Transverse colon (tissue), 4 donors: ENCODE data around the gene GSAP. TPM values are rescaled to one million over a fixed set of nuclear protein-coding genes. Genes with fewer than 3 reads are reported as not detected.

Experiments used
- DNase-seq: peaks from one replicate; pipeline ENCODE4 v3.0.0-alpha.2; 2019
- H3K27ac ChIP-seq, 4 donors: fragments of 200-600 bp; sonication (generic); 2 replicates each; pipeline ENCODE4 v1.5.1; 2016 to 2018; ENCODE audit warnings: inconsistent platforms in 4 of 4
- H3K27me3 ChIP-seq: fragments of 200-600 bp; sonication (generic); 2 replicates; pipeline ENCODE4 v1.5.1; 2017; ENCODE audit warnings: inconsistent platforms
- H3K36me3 ChIP-seq, 4 donors: fragments of 200-600 bp; sonication (generic); 2 replicates each; pipeline ENCODE4 v1.5.1; 2017 to 2019; ENCODE audit warnings: inconsistent platforms in 4 of 4
- H3K4me1 ChIP-seq, 4 donors: fragments of 200-600 bp; sonication (generic); 2 replicates each; pipeline ENCODE4 v1.5.1; 2017 to 2020; ENCODE audit warnings: inconsistent platforms in 4 of 4
- H3K4me3 ChIP-seq, 4 donors: fragments of 200-600 bp; sonication (generic); 1 replicate in 1 of 4; 2 replicates in 3 of 4; pipeline versions ENCODE4 v1.5.1 to v1.6.1; 2017 to 2019; ENCODE audit warnings: inconsistent platforms in 4 of 4
- H3K9me3 ChIP-seq, 2 donors: fragments of 200-600 bp; sonication (generic); 2 replicates each; pipeline ENCODE4 v1.5.1; 2017 to 2019; ENCODE audit warnings: inconsistent platforms in 2 of 2
- CTCF ChIP-seq, 5 experiments: fragments of 200-600 bp in 3 of 5; fragments of 450-650 bp in 2 of 5; sonication (generic) in 3 of 5; IDR thresholded peaks; 1 replicate in 2 of 5; 2 replicates in 3 of 5; pipeline ENCODE4 v1.5.1; 2016 to 2017; ENCODE audit warnings: antibody characterized with exemption in 5 of 5, inconsistent platforms in 3 of 5, mild to moderate bottlenecking in 2 of 5, moderate library complexity in 1 of 5
- EP300 ChIP-seq: sonication (generic); formaldehyde crosslinking; IDR thresholded peaks from one replicate; pipeline ENCODE4 v1.6.1; 2017; ENCODE audit warnings: antibody characterized with exemption, low read depth
- POLR2A ChIP-seq: fragments of 450-650 bp; IDR thresholded peaks from one replicate; pipeline ENCODE4 v1.6.1; 2016; ENCODE audit warnings: antibody characterized with exemption, mild to moderate bottlenecking, moderate library complexity
- POLR2AphosphoS5 ChIP-seq, 3 donors: sonication (generic); formaldehyde crosslinking; IDR thresholded peaks; one replicate each; pipeline ENCODE4 v1.6.1; 2016; ENCODE audit warnings: antibody characterized with exemption in 3 of 3
- WGBS, 2 donors: methylation state at CpG; one replicate each; pipeline ENCODE4 v1.1.5; 2018; ENCODE audit warnings: low coverage in 1 of 2; 5-methylcytosine and 5-hydroxymethylcytosine counted together
- in situ Hi-C, 4 donors: fragments of 200-750 bp; cut with MboI; loops; one replicate each; pipeline versions ENCODE4 v1.15.0 to v1.15.1; 2017; ENCODE audit warnings: low sequenced_read_pairs in 3 of 4, low pct_ligation_motif_present in 1 of 4, low pct_unique_long_range_greater_than_20kb in 1 of 4
- intact Hi-C: fragments of 100-400 bp; cut with DNase I; formaldehyde crosslinking; loops from one replicate; pipeline ENCODE4 v1.15.1; 2023; ENCODE audit warnings: low total_unique reads
- total RNA-seq, 4 donors: library from RNA; depleted of rRNA; stranded (reverse); fragments of >200 nt; gene quantifications; one replicate each; pipeline ENCODE4 v1.1.0, GENCODE V29; 2016

GSAP gene
- total RNA-seq, 4 donors from 2014 or later: 5.0 to 25.2 (median 15.5) TPM

DNA sequence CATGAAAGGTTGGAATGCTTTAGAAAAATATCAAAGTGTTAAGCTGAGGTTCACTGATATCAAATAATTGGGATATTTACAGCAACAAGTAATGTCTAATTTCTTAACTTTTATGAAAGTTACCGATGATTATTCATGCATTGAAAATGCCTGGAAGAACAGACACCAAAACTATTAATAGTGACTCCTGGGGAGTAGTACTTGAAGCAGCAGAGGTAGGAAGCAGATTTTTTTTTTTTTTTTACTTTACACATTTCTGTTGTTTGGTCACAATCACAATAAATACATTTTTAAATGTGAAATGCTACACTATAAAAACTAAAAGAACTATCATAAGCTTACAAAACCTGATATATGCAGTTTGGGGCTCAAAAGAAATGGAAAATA, 146.1 kb downstream of the GSAP start:
- peaks cover 0 to 12% (median 0%) of the 10 kb centered on the region in 4 donors for H3K4me1 ChIP-seq
- no peaks in the 10 kb centered on the region for H3K36me3 ChIP-seq
- peak overlapping the region in 2 of 4 donors; percentile 15 to 45 for H3K27ac ChIP-seq
- no peak for DNase-seq
- intact Hi-C loops: no loop called here
- WGBS, 2 donors: 64 to 86% methylated on average over 1 of the region's 1 CpG
- TF ChIP-seq POLR2A: no peak
- no peak for TF ChIP-seq POLR2AphosphoS5 (IDR thresholded peaks at IDR 0.05)
- no peak for TF ChIP-seq CTCF (IDR thresholded peaks at IDR 0.05)
- no peak for TF ChIP-seq EP300
- H3K9me3 ChIP-seq: no peaks in the 10 kb centered on the region
- in situ Hi-C loops: no loop called here
- H3K27me3 ChIP-seq: no peaks in the 10 kb centered on the region
- no peak overlapping the region for H3K4me3 ChIP-seq

GRCh38 chr7:77269360-77270093, 146.6 kb downstream of the GSAP start:
- Histone ChIP-seq H3K9me3 (no peaks in the 10 kb centered on the region), H3K4me1 (peaks cover 0 to 12% (median 0%) of the 10 kb centered on the region in 4 donors), H3K27ac (peak overlapping the region in 3 of 4 donors; percentile 15 to 45 (median 27)), H3K4me3 (no peak overlapping the region), H3K27me3 (no peaks in the 10 kb centered on the region), H3K36me3 (no peaks in the 10 kb centered on the region)
- TF ChIP-seq CTCF (IDR thresholded peaks at IDR 0.05) (no peak), POLR2A (no peak), POLR2AphosphoS5 (IDR thresholded peaks at IDR 0.05) (no peak)
- in situ Hi-C loops (no loop called here), intact Hi-C loops (no loop called here)
- DNase-seq: peak; percentile 46
- 75 to 92% methylated on average over 4 of the region's 4 CpGs for WGBS, 2 donors

- no peak for DNase-seq
- Histone ChIP-seq H3K4me3 (no peak overlapping the region), H3K27ac (no peak overlapping the region), H3K36me3 (no peaks in the 10 kb centered on the region), H3K4me1 (peaks cover 0 to 12% (median 0%) of the 10 kb centered on the region in 4 donors), H3K9me3 (no peaks in the 10 kb centered on the region), H3K27me3 (no peaks in the 10 kb centered on the region)
- 80 to 83% methylated on average over 2 of the region's 2 CpGs for WGBS, 2 donors
- in situ Hi-C loops: no loop called here
- intact Hi-C loops: no loop called here
- TF ChIP-seq EP300 (no peak), CTCF (IDR thresholded peaks at IDR 0.05) (no peak), POLR2A (no peak), POLR2AphosphoS5 (IDR thresholded peaks at IDR 0.05) (no peak)
Observed at GRCh38 chr7:77266291-77266794, 149.8 kb downstream of the GSAP start.

DNA sequence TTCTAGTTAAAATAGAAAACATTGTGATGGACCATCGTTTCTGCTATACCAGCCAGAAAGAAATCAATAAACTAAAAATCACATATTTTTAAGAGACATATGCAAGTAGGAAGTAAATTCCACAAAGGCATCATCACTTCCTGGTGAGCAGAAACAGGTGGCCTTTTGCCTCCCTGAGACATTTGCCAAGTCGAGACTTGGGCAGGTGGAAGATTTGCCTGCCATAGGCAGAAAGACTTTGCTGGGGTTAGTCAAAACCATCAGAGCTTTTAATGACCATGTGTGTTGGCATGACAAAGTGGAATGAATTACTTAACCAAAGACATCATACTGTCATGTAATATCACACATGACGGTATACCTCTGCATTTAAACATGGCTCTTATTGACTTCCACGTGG, 150.5 kb downstream of the GSAP start:
- Histone ChIP-seq H3K27me3 (no peaks in the 10 kb centered on the region), H3K4me1 (peaks cover 0 to 12% (median 0%) of the 10 kb centered on the region in 4 donors), H3K36me3 (no peaks in the 10 kb centered on the region), H3K9me3 (no peaks in the 10 kb centered on the region), H3K4me3 (no peak overlapping the region), H3K27ac (no peak overlapping the region)
- no peak for DNase-seq
- no peak for TF ChIP-seq EP300
- TF ChIP-seq CTCF (IDR thresholded peaks at IDR 0.05): no peak
- no peak for TF ChIP-seq POLR2A
- no peak for TF ChIP-seq POLR2AphosphoS5 (IDR thresholded peaks at IDR 0.05)
- intact Hi-C loops: no loop called here
- in situ Hi-C loops: no loop called here
- 68 to 84% methylated on average over 3 to 4 of the region's 4 CpGs for WGBS, 2 donors
